CD4-positive, alpha-beta T cell treated with Interleukin-12 subunit alpha and Interleukin-12 subunit beta, for 1 hour (primary cell): ENCODE data around the gene TMEM186.
"Not testable (repeated sequence)": the region's sequence is repeated elsewhere in the genome, so short reads cannot be mapped to it uniquely, and the experiment has no call there.

ENCODE experiments used
- DNase-seq: peaks from one replicate; pipeline ENCODE4 v3.0.0-alpha.2; 2020

TMEM186 gene

GRCh38 chr16:8808613-8809353 lies 11.3 kb upstream of the TMEM186 start:
- DNase-seq, result no peak

GRCh38 chr16:8808009-8808408 lies 10.6 kb upstream of the TMEM186 start:
- DNase-seq, result no peak

- DNase-seq, result no peak
These were observed 9.8 kb upstream of the TMEM186 start for GRCh38 chr16:8807189-8807588.

GRCh38 chr16:8806272-8806983 lies 9.0 kb upstream of the TMEM186 start:
- no peak for DNase-seq

GRCh38 chr16:8804313-8804712 lies 6.9 kb upstream of the TMEM186 start:
- DNase-seq, result no peak

- not testable (repeated sequence) for DNase-seq
These were observed 6.3 kb upstream of the TMEM186 start for GRCh38 chr16:8803733-8804132.

- no peak for DNase-seq
These were observed 4.3 kb upstream of the TMEM186 start for GRCh38 chr16:8801701-8802100.

GRCh38 chr16:8798535-8799157 lies 1.2 kb upstream of the TMEM186 start:
- DNase-seq, result no peak

GRCh38 chr16:8798174-8798527 lies 712 bp upstream of the TMEM186 start:
- DNase-seq, result no peak

GRCh38 chr16:8796469-8797363 lies 723 bp downstream of the TMEM186 start:
- DNase-seq, result no peak

GRCh38 chr16:8795818-8796217 lies 1.6 kb downstream of the TMEM186 start:
- no peak for DNase-seq

GRCh38 chr16:8795091-8795490 lies 2.3 kb downstream of the TMEM186 start:
- DNase-seq, result no peak

GRCh38 chr16:8788578-8789172 lies 8.8 kb downstream of the TMEM186 start:
- DNase-seq, result no peak

- not testable (repeated sequence) for DNase-seq
These were observed 11.1 kb downstream of the TMEM186 start for GRCh38 chr16:8786316-8786715.

GRCh38 chr16:8785408-8785807 lies 12.0 kb downstream of the TMEM186 start:
- no peak for DNase-seq

GRCh38 chr16:8782673-8783072 lies 14.8 kb downstream of the TMEM186 start:
- no peak for DNase-seq

GRCh38 chr16:8781797-8782196 lies 15.6 kb downstream of the TMEM186 start:
- DNase-seq, result no peak

GRCh38 chr16:8777217-8777616 lies 20.2 kb downstream of the TMEM186 start:
- DNase-seq, result no peak

GRCh38 chr16:8776129-8776584 lies 21.3 kb downstream of the TMEM186 start:
- no peak for DNase-seq

- no peak for DNase-seq
These were observed 22.1 kb downstream of the TMEM186 start for GRCh38 chr16:8775359-8775758.

GRCh38 chr16:8774208-8774607 lies 23.2 kb downstream of the TMEM186 start:
- no peak for DNase-seq

GRCh38 chr16:8773537-8773936 lies 23.9 kb downstream of the TMEM186 start:
- no peak for DNase-seq

- no peak for DNase-seq
These were observed 28.7 kb downstream of the TMEM186 start for GRCh38 chr16:8768692-8769091.
